ENCODE data around the gene EPS8L3.
"Not testable (repeated sequence)": the region's sequence is repeated elsewhere in the genome, so short reads cannot be mapped to it uniquely, and the experiment has no call there.

Gene EPS8L3

DNA sequence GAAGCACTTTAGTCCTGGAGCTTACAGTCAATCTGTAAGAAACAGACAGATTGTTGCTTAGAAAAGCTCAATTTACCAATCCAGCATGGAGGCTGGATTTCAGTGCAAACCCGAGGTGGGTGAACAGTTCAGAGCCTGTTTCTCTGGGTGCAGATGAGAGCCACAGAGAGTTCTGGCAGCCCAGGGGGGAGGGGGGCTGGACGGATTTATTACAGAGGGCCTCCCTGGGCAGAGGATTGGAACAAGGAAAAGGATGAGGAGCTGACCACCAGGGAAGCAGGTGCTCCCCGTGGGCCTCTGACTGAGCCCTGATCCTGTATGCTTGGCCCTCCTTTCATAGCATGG is 38.0 kb upstream of the EPS8L3 start:
- Histone ChIP-seq H3K27ac (ENCODE audit: low read length) (no peak overlapping the region), H3K4me1 (ENCODE audit: low read length) (no peaks in the 10 kb centered on the region), H3K4me2 (ENCODE audit: low read length) (no peak overlapping the region)

GRCh38 chr1:109800291-109800690 is 36.6 kb upstream of the EPS8L3 start:
- Histone ChIP-seq H3K4me2 (ENCODE audit: low read length) (no peak overlapping the region), H3K27me3 (ENCODE audit: low read depth, low read length) (no peaks in the 10 kb centered on the region), H3K9me3 (ENCODE audit: insufficient read depth, low read length) (no peaks in the 10 kb centered on the region), H2AFZ (ENCODE audit: low read depth, low read length) (no peak overlapping the region), H3K36me3 (replicated peaks; ENCODE audit: low read depth, low read length) (no peaks in the 10 kb centered on the region), H4K20me1 (ENCODE audit: insufficient read depth, low read length) (no peaks in the 10 kb centered on the region), H3K4me1 (ENCODE audit: low read length) (no peaks in the 10 kb centered on the region), H3K27ac (ENCODE audit: low read length) (no peak overlapping the region), H3K79me2 (ENCODE audit: low read length) (no peaks in the 10 kb centered on the region), H3K4me3 (ENCODE audit: low read length) (no peak overlapping the region), H3K9ac (ENCODE audit: low read length) (no peak overlapping the region)
- no peak for TF ChIP-seq EZH2phosphoT487 (IDR thresholded peaks at IDR 0.05; ENCODE audit: low read depth)
- TF ChIP-seq, protein P1, sequence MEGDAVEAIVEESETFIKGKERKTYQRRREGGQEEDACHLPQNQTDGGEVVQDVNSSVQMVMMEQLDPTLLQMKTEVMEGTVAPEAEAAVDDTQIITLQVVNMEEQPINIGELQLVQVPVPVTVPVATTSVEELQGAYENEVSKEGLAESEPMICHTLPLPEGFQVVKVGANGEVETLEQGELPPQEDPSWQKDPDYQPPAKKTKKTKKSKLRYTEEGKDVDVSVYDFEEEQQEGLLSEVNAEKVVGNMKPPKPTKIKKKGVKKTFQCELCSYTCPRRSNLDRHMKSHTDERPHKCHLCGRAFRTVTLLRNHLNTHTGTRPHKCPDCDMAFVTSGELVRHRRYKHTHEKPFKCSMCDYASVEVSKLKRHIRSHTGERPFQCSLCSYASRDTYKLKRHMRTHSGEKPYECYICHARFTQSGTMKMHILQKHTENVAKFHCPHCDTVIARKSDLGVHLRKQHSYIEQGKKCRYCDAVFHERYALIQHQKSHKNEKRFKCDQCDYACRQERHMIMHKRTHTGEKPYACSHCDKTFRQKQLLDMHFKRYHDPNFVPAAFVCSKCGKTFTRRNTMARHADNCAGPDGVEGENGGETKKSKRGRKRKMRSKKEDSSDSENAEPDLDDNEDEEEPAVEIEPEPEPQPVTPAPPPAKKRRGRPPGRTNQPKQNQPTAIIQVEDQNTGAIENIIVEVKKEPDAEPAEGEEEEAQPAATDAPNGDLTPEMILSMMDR (IDR thresholded peaks at IDR 0.05; ENCODE audit: low read depth, low read length) = no peak

More for the DNA sequence above, 38.0 kb upstream of the EPS8L3 start:
- no peaks in the 10 kb centered on the region for H3K27me3 ChIP-seq (ENCODE audit: low read depth, low read length)
- H4K20me1 ChIP-seq (ENCODE audit: insufficient read depth, low read length) = no peaks in the 10 kb centered on the region
- no peak overlapping the region for H3K9ac ChIP-seq (ENCODE audit: low read length)
- H3K4me3 ChIP-seq (ENCODE audit: low read length) = no peak overlapping the region
- no peaks in the 10 kb centered on the region for H3K79me2 ChIP-seq (ENCODE audit: low read length)
- TF ChIP-seq, protein P1 (IDR thresholded peaks at IDR 0.05; ENCODE audit: low read depth, low read length) = no peak
- no peak for TF ChIP-seq EZH2phosphoT487 (IDR thresholded peaks at IDR 0.05; ENCODE audit: low read depth)
- no peak overlapping the region for H2AFZ ChIP-seq (ENCODE audit: low read depth, low read length)
- no peaks in the 10 kb centered on the region for H3K9me3 ChIP-seq (ENCODE audit: insufficient read depth, low read length)
- H3K36me3 ChIP-seq (replicated peaks; ENCODE audit: low read depth, low read length) = no peaks in the 10 kb centered on the region

- no peaks in the 10 kb centered on the region for H3K9me3 ChIP-seq (ENCODE audit: insufficient read depth, low read length)
- H3K27me3 ChIP-seq (ENCODE audit: low read depth, low read length) = no peaks in the 10 kb centered on the region
- H3K79me2 ChIP-seq (ENCODE audit: low read length) = no peaks in the 10 kb centered on the region
- no peak for TF ChIP-seq EZH2phosphoT487 (IDR thresholded peaks at IDR 0.05; ENCODE audit: low read depth)
- TF ChIP-seq, protein P1 (IDR thresholded peaks at IDR 0.05; ENCODE audit: low read depth, low read length) = no peak
- H3K27ac ChIP-seq (ENCODE audit: low read length) = no peak overlapping the region
- no peak overlapping the region for H3K4me2 ChIP-seq (ENCODE audit: low read length)
- no peak overlapping the region for H3K4me3 ChIP-seq (ENCODE audit: low read length)
- no peak overlapping the region for H2AFZ ChIP-seq (ENCODE audit: low read depth, low read length)
- no peaks in the 10 kb centered on the region for H3K4me1 ChIP-seq (ENCODE audit: low read length)
- H4K20me1 ChIP-seq (ENCODE audit: insufficient read depth, low read length) = no peaks in the 10 kb centered on the region
- no peak overlapping the region for H3K9ac ChIP-seq (ENCODE audit: low read length)
- no peaks in the 10 kb centered on the region for H3K36me3 ChIP-seq (replicated peaks; ENCODE audit: low read depth, low read length)
Measured at GRCh38 chr1:109799445-109799844, 35.7 kb upstream of the EPS8L3 start.

DNA sequence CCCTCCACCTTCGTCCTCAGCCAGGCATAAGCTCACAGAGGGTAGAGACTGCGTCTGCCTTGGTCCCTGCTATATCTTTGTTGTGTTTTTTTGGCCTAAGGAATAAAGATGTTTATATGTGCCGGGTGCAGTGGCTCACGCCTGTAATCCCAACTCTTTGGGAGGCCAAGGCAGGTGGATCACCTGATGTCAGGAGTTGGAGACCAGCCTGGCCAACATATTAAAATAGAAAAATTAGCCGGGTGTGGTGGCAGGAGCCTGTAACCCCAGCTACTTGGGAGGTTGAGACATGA is 33.5 kb upstream of the EPS8L3 start:
- not testable (repeated sequence) for H3K27me3 ChIP-seq (ENCODE audit: low read depth, low read length); H3K4me2 ChIP-seq (ENCODE audit: low read length); H3K9ac ChIP-seq (ENCODE audit: low read length); H3K36me3 ChIP-seq (replicated peaks; ENCODE audit: low read depth, low read length); H3K4me3 ChIP-seq (ENCODE audit: low read length); H3K27ac ChIP-seq (ENCODE audit: low read length); H4K20me1 ChIP-seq (ENCODE audit: insufficient read depth, low read length); H3K4me1 ChIP-seq (ENCODE audit: low read length); H2AFZ ChIP-seq (ENCODE audit: low read depth, low read length); H3K79me2 ChIP-seq (ENCODE audit: low read length); H3K9me3 ChIP-seq (ENCODE audit: insufficient read depth, low read length)
